HG03064 (cell line): ENCODE results near the gene SP1.
"Not testable (repeated sequence)": the region's sequence is repeated elsewhere in the genome, so short reads cannot be mapped to it uniquely, and the experiment has no call there.

Source experiments
- ATAC-seq: cut with Tn5 transposase; IDR thresholded peaks from one replicate; pipeline ENCODE4 v1.9.1; 2021; ENCODE audit warnings: low read depth; ENCODE audit not compliant: unreplicated experiment

Gene SP1

GRCh38 chr12:53410951-53411350 is 31.0 kb downstream of the SP1 start:
- no peak for ATAC-seq

GRCh38 chr12:53413485-53414204 is 33.7 kb downstream of the SP1 start:
- no peak for ATAC-seq

- ATAC-seq, result no peak
These were observed 34.9 kb downstream of the SP1 start for GRCh38 chr12:53414756-53415417.

GRCh38 chr12:53415752-53416389 is 35.9 kb downstream of the SP1 start:
- not testable (repeated sequence) for ATAC-seq

- not testable (repeated sequence) for ATAC-seq
These were observed 37.4 kb downstream of the SP1 start for GRCh38 chr12:53417291-53417816.

- ATAC-seq, result no peak
These were observed 38.2 kb downstream of the SP1 start for GRCh38 chr12:53418221-53418620.

GRCh38 chr12:53419756-53420155 is 39.8 kb downstream of the SP1 start:
- no peak for ATAC-seq

GRCh38 chr12:53422247-53422646 is 42.3 kb downstream of the SP1 start:
- not testable (repeated sequence) for ATAC-seq

GRCh38 chr12:53423597-53423996 is 43.6 kb downstream of the SP1 start, which contains the start of gene AMHR2:
Gene AMHR2, plus strand, starts transcription at chr12:53423855. Its CDS starts 80 bp downstream, at chr12:53423935.
- no peak for ATAC-seq

- ATAC-seq, result no peak
These were observed 44.9 kb downstream of the SP1 start for GRCh38 chr12:53424626-53425514.

GRCh38 chr12:53425515-53426150 is 45.7 kb downstream of the SP1 start:
- ATAC-seq, result no peak

- no peak for ATAC-seq
These were observed 48.1 kb downstream of the SP1 start for GRCh38 chr12:53427905-53428594.

- ATAC-seq, result no peak
These were observed 48.8 kb downstream of the SP1 start for GRCh38 chr12:53428741-53429140.

GRCh38 chr12:53430116-53430515 is 50.1 kb downstream of the SP1 start:
- no peak for ATAC-seq

- no peak for ATAC-seq
These were observed 51.2 kb downstream of the SP1 start for GRCh38 chr12:53431187-53431586.

- ATAC-seq, result not testable (repeated sequence)
These were observed 55.4 kb downstream of the SP1 start for GRCh38 chr12:53435326-53435725.

- ATAC-seq, result not testable (repeated sequence)
These were observed 59.6 kb downstream of the SP1 start for GRCh38 chr12:53439582-53439981.

- ATAC-seq, result peak; percentile 93
These were observed 61.3 kb downstream of the SP1 start, which contains the start of gene PRR13 for GRCh38 chr12:53441040-53441833. Gene PRR13, plus strand, starts transcription at chr12:53441734. Its CDS starts 981 bp downstream, at chr12:53442715.
